ENCODE data around the gene ZNF653. TPM values are rescaled to one million over a fixed set of nuclear protein-coding genes. Genes with fewer than 3 reads are reported as not detected.

ZNF653 gene
- total and polyA plus RNA-seq, 2 of the 8 experiments (the other 6 are each of a cell fraction or from before 2014, with no cell fraction given) = 7.0 to 7.9 TPM

DNA sequence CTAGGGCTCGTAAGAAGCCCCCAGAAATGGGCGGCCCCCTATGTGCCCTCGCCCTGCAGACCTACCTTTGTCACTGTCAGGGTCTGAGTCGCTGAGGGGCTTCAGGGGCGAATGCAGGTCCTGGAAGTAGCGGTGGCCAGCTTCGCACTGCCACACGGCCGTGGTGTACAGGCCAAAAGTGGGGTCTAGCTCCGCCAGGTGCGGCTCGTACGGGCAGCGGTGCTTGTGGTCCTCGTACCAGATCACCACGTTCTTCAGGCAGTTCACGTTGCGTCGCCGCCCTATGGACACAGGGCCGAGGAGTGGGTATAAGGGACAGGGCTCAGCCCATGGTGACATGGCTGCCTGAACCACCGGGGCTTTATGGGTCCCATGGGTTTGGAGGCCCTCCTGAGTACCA lies 9.8 kb downstream of the ZNF653 start:
- no peak for TF ChIP-seq CHD2 (IDR thresholded peaks at IDR 0.05; ENCODE audit: low read length)
- no peak for TF ChIP-seq RXRA (IDR thresholded peaks at IDR 0.05; ENCODE audit: insufficient read depth, low read depth, low read length)
- TF ChIP-seq RBBP5 (IDR thresholded peaks at IDR 0.05; ENCODE audit: borderline replicate concordance, low read depth, low read length) = no peak
- no peak for TF ChIP-seq SAP30 (IDR thresholded peaks at IDR 0.05; ENCODE audit: insufficient read depth, insufficient replicate concordance, low read length)
- no peak for TF ChIP-seq TCF12 (IDR thresholded peaks at IDR 0.05; ENCODE audit: low read depth, low read length)
- TF ChIP-seq E2F6 (IDR thresholded peaks at IDR 0.05) = no peak
- TF ChIP-seq NANOG (IDR thresholded peaks at IDR 0.05; ENCODE audit: insufficient read depth, low read depth, low read length, poor library complexity, severe bottlenecking) = no peak
- no peak for TF ChIP-seq BACH1 (IDR thresholded peaks at IDR 0.05; ENCODE audit: low read length)
- TF ChIP-seq KDM4A (IDR thresholded peaks at IDR 0.05; ENCODE audit: low read depth, low read length, severe bottlenecking) = no peak
- Histone ChIP-seq H3K79me2 (ENCODE audit: control insufficient read depth in 1 of 2, insufficient read depth in 2 of 2, low read length in 2 of 2) (no peaks in the 10 kb centered on the region), H2BK12ac (ENCODE audit: low read depth, low read length) (no peak overlapping the region), H3K79me1 (ENCODE audit: low read depth, low read length) (no peaks in the 10 kb centered on the region; the same call in 1 of the 2 replicates), H3K4me2 (ENCODE audit: insufficient read depth in 1 of 2, low read depth in 2 of 2, low read length in 2 of 2) (no peak overlapping the region), H4K5ac (ENCODE audit: insufficient read length, low read depth, low read length) (no peak overlapping the region), H3K36me3 (ENCODE audit: control insufficient read depth in 2 of 4, insufficient read depth in 4 of 4, low read length in 3 of 4) (peaks cover 0 to 3% (median 0%) of the 10 kb centered on the region in 4 experiments; a peak in 2 of 8 replicates), H3K18ac (ENCODE audit: extremely low read depth, low read length) (no peak overlapping the region), H2BK20ac (ENCODE audit: low read length) (no peak overlapping the region), H2AK5ac (ENCODE audit: low read depth, low read length) (no peak overlapping the region), H2BK15ac (ENCODE audit: low read length) (no peak overlapping the region), H3K4me1 (replicated peaks in 1 of 4; ENCODE audit: control insufficient read depth in 3 of 4, insufficient read depth in 4 of 4, low read length in 3 of 4) (no peaks in the 10 kb centered on the region), H3K4ac (replicated peaks; ENCODE audit: insufficient read length, low read depth, low read length) (no peak overlapping the region), H3K4me3 (ENCODE audit: extremely low read depth in 1 of 4, insufficient read depth in 2 of 4, low read depth in 3 of 4, low read length in 4 of 4) (no peak overlapping the region), H3K14ac (ENCODE audit: insufficient read length) (no peak overlapping the region), H3K27me3 (replicated peaks in 1 of 4; ENCODE audit: control insufficient read depth in 3 of 4, extremely low read depth in 1 of 4, insufficient read depth in 3 of 4, low read length in 3 of 4) (no peaks in the 10 kb centered on the region), H3K23me2 (ENCODE audit: low read depth, low read length) (no peaks in the 10 kb centered on the region), H3K23ac (ENCODE audit: insufficient read length) (no peak overlapping the region), H4K91ac (replicated peaks; ENCODE audit: insufficient read length, low read length) (no peak overlapping the region), H2AFZ (ENCODE audit: low read length) (no peak overlapping the region), H4K20me1 (replicated peaks in 1 of 2; ENCODE audit: control insufficient read depth in 1 of 2, insufficient read depth in 2 of 2, low read length in 2 of 2) (peaks cover 1 to 5% of the 10 kb centered on the region in 2 experiments), H3K9ac (replicated peaks in 1 of 4; ENCODE audit: extremely low read depth in 1 of 4, low read depth in 3 of 4, low read length in 3 of 4) (no peak overlapping the region), H2BK5ac (ENCODE audit: low read depth, low read length) (no peak overlapping the region), H3K27ac (ENCODE audit: low read depth, low read length) (no peak overlapping the region), H3K56ac (replicated peaks; ENCODE audit: insufficient read length, low read depth, low read length) (no peak overlapping the region), H3K9me3 (ENCODE audit: insufficient read depth in 2 of 2, low read depth in 1 of 2, low read length in 1 of 2) (no peaks in the 10 kb centered on the region), H4K8ac (ENCODE audit: extremely low read depth, insufficient read depth, low read length) (peak overlapping the region; percentile 18; the same call in 1 of the 2 replicates), H2BK120ac (replicated peaks; ENCODE audit: low read depth, low read length) (no peak overlapping the region)
- CTCF ChIA-PET (ENCODE audit: partially characterized antibody) = interaction anchor here (0.7 to 4.7 kb wide), 12 partner anchors 11 to 1000 kb away, joined by 3 to 37 read pairs (median 3); no protein-coding TSS in a partner anchor
- POLR2A ChIA-PET (ENCODE audit: partially characterized antibody) = interaction anchor here (1.0 to 1.4 kb wide), 3 partner anchors 10 to 121 kb away, joined by 3 to 5 read pairs (median 3); partner anchors contain the start of genes ECSIT, SWSAP1 and ZNF653
- no peak for FAIRE-seq
- WGBS, 2 experiments (ENCODE audit: extremely low coverage in 1 of 2, insufficient coverage in 1 of 2, insufficient read length in 1 of 2, insufficient replicate concordance in 2 of 2, low coverage in 1 of 2, low lambda C conversion rate in 2 of 2, missing lambda C conversion rate in 1 of 2) = 89% methylated on average over 22 of the region's 22 CpGs; no CpG with 5 or more reads in 1 of the 2 experiments
- DNase-seq (ENCODE audit: low read depth in 1 of 2, low spot score in 2 of 2) = no peak
